ENCODE data around the gene COG7. TPM values are rescaled to one million over a fixed set of nuclear protein-coding genes. Genes with fewer than 3 reads are reported as not detected.

COG7 gene
- total and polyA plus RNA-seq, 2 donors (not counting 1 experiment from before 2014, with no cell fraction given) = 17.5 to 20.9 TPM

DNA sequence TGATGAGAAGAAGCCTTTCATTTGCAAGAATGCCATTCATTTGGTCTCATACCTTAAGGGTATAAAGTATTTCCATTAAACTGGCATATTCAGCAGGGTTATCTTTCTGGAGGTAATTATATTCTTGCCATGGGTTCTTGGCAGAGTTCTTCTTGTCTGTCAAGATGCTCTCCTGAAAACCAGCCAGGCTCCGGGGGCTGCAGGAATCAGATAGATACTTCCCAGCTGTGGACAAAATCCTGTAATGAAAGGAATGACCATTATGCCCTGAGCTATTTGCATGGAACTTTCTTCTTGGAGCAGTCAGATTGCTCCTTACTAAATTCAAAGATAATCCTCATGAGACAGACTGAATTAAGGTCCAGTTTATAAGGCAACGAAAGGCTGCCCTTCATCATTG, 47.0 kb downstream of the COG7 start:
- Histone ChIP-seq H3K27me3 (ENCODE audit: control insufficient read depth, insufficient read depth, low read length) (no peaks in the 10 kb centered on the region), H3K9me3 (ENCODE audit: control insufficient read depth, insufficient read depth, low read depth, low read length) (no peaks in the 10 kb centered on the region), H3K27ac (ENCODE audit: insufficient read depth, low read length) (no peak overlapping the region), H4K20me1 (ENCODE audit: control insufficient read depth, extremely low read depth, insufficient read depth, low read length) (no peaks in the 10 kb centered on the region), H3K9ac (ENCODE audit: insufficient read depth, low read length) (no peak overlapping the region), H3K4me1 (ENCODE audit: control insufficient read depth, extremely low read depth, insufficient read depth, low read length) (peaks cover 6% of the 10 kb centered on the region), H3K4me2 (ENCODE audit: extremely low read depth, insufficient read depth, low read length) (no peak overlapping the region), H3K79me2 (ENCODE audit: control insufficient read depth, insufficient read depth, low read length) (no peaks in the 10 kb centered on the region), H3K4me3 (replicated peaks in 1 of 4; ENCODE audit: control extremely low read depth in 1 of 4, insufficient read depth in 1 of 4, low read depth in 3 of 4, low read length in 4 of 4) (no peak overlapping the region), H2AFZ (ENCODE audit: low read length) (no peak overlapping the region), H3K36me3 (ENCODE audit: control insufficient read depth, insufficient read depth, low read length) (peaks cover 10% of the 10 kb centered on the region)
- DNase-seq (ENCODE audit: low read depth in 2 of 2) = no peak
- TF ChIP-seq CTCF (conservative IDR thresholded peaks at IDR 0.05 in 1 of 2, IDR thresholded peaks at IDR 0.05 in 1 of 2; ENCODE audit: low read depth in 1 of 2, low read length in 2 of 2) (no peak), EZH2 (IDR thresholded peaks at IDR 0.05; ENCODE audit: low read length, missing control alignments) (no peak)

GRCh38 chr16:23403547-23403946, 49.4 kb downstream of the COG7 start:
- H3K4me1 ChIP-seq (ENCODE audit: control insufficient read depth, extremely low read depth, insufficient read depth, low read length) = peaks cover 2% of the 10 kb centered on the region
- no peak overlapping the region for H2AFZ ChIP-seq (ENCODE audit: low read length)
- no peak for TF ChIP-seq EZH2 (IDR thresholded peaks at IDR 0.05; ENCODE audit: low read length, missing control alignments)
- no peak for TF ChIP-seq CTCF (conservative IDR thresholded peaks at IDR 0.05 in 1 of 2, IDR thresholded peaks at IDR 0.05 in 1 of 2; ENCODE audit: low read depth in 1 of 2, low read length in 2 of 2)
- DNase-seq (ENCODE audit: low read depth in 2 of 2) = peak in 1 of 2 donors; percentile 61
- no peaks in the 10 kb centered on the region for H3K27me3 ChIP-seq (ENCODE audit: control insufficient read depth, insufficient read depth, low read length)
- peaks cover 12% of the 10 kb centered on the region for H3K36me3 ChIP-seq (ENCODE audit: control insufficient read depth, insufficient read depth, low read length)
- no peak overlapping the region for H3K4me2 ChIP-seq (ENCODE audit: extremely low read depth, insufficient read depth, low read length)
- H4K20me1 ChIP-seq (ENCODE audit: control insufficient read depth, extremely low read depth, insufficient read depth, low read length) = no peaks in the 10 kb centered on the region
- H3K27ac ChIP-seq (ENCODE audit: insufficient read depth, low read length) = no peak overlapping the region
- no peak overlapping the region for H3K9ac ChIP-seq (ENCODE audit: insufficient read depth, low read length)
- H3K4me3 ChIP-seq (replicated peaks in 1 of 4; ENCODE audit: control extremely low read depth in 1 of 4, insufficient read depth in 1 of 4, low read depth in 3 of 4, low read length in 4 of 4) = no peak overlapping the region
- no peaks in the 10 kb centered on the region for H3K79me2 ChIP-seq (ENCODE audit: control insufficient read depth, insufficient read depth, low read length)
- H3K9me3 ChIP-seq (ENCODE audit: control insufficient read depth, insufficient read depth, low read depth, low read length) = no peaks in the 10 kb centered on the region

- Histone ChIP-seq H2AFZ (ENCODE audit: low read length) (no peak overlapping the region), H3K79me2 (ENCODE audit: control insufficient read depth, insufficient read depth, low read length) (no peaks in the 10 kb centered on the region), H3K4me3 (replicated peaks in 1 of 4; ENCODE audit: control extremely low read depth in 1 of 4, insufficient read depth in 1 of 4, low read depth in 3 of 4, low read length in 4 of 4) (no peak overlapping the region), H3K9me3 (ENCODE audit: control insufficient read depth, insufficient read depth, low read depth, low read length) (no peaks in the 10 kb centered on the region), H3K27me3 (ENCODE audit: control insufficient read depth, insufficient read depth, low read length) (no peaks in the 10 kb centered on the region), H3K27ac (ENCODE audit: insufficient read depth, low read length) (no peak overlapping the region), H3K36me3 (ENCODE audit: control insufficient read depth, insufficient read depth, low read length) (peaks cover 12% of the 10 kb centered on the region), H3K4me2 (ENCODE audit: extremely low read depth, insufficient read depth, low read length) (no peak overlapping the region), H3K9ac (ENCODE audit: insufficient read depth, low read length) (no peak overlapping the region), H3K4me1 (ENCODE audit: control insufficient read depth, extremely low read depth, insufficient read depth, low read length) (peaks cover 2% of the 10 kb centered on the region), H4K20me1 (ENCODE audit: control insufficient read depth, extremely low read depth, insufficient read depth, low read length) (no peaks in the 10 kb centered on the region)
- TF ChIP-seq EZH2 (IDR thresholded peaks at IDR 0.05; ENCODE audit: low read length, missing control alignments) (no peak), CTCF (conservative IDR thresholded peaks at IDR 0.05 in 1 of 2, IDR thresholded peaks at IDR 0.05 in 1 of 2; ENCODE audit: low read depth in 1 of 2, low read length in 2 of 2) (no peak)
- DNase-seq (ENCODE audit: low read depth in 2 of 2) = no peak
Observed at GRCh38 chr16:23402100-23402499, 50.9 kb downstream of the COG7 start.
